HG02970 (cell line): Measurements from ENCODE around the gene ADCK1.

Experiments used
- ATAC-seq: cut with Tn5 transposase; IDR thresholded peaks from one replicate; pipeline ENCODE4 v1.9.1; 2021; ENCODE audit warnings: mild to moderate bottlenecking, moderate library complexity, moderate number of reproducible peaks; ENCODE audit not compliant: unreplicated experiment, low FRiP score

Gene ADCK1

DNA sequence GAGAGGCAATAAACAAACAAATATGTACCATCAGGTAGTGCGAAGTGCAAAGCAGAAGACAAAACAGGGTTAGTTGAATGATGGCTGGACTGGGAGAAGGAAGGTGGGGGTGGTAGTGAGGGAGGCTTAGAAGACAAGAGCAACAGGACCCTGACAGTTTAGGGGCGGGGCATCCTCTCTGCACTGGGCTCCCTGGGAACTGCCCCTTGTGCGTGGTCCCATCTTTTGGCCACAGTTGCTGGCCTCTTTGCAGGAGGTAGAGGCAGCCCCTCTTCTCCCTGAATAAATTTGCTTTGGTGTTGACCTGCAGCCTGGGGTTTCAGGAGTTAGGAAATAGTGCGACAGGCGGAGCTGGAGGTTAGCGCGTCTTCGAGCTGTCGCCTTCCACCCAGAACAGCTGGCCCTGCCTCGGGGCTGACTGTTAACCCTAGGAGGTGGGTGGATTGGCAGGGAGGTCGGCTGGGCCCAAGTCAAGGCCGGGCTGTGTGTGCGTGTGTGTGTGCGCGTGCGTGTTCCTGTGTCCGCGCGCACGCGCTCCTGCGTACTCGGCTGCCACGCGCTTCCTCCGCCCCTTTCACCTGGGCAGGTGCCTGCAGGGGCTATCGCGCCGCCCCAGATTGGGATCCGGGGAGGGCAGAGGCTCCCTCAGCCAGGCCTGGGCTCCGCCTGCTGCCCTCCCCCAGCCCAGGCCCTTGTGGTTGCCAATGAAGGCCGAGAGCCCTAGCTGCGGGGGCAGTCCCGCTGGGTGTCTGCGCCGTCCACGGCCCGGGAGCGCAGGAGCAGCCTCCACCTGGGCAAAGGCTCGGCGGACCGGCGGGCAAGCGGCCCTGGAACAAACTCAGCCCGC, 180.8 kb downstream of the ADCK1 start:
- no peak for ATAC-seq
